HG03175 (cell line): ENCODE results near the gene OVOL2.

Experiments
- ATAC-seq: cut with Tn5 transposase; IDR thresholded peaks from one replicate; pipeline ENCODE4 v1.9.1; 2021; ENCODE audit warnings: mild to moderate bottlenecking, moderate library complexity; ENCODE audit not compliant: unreplicated experiment

OVOL2 gene

GRCh38 chr20:17990278-17990972 is 67.3 kb downstream of the OVOL2 start:
- ATAC-seq, result no peak

- no peak for ATAC-seq
These were observed 69.7 kb downstream of the OVOL2 start for GRCh38 chr20:17987988-17988387.

GRCh38 chr20:17985388-17986018 is 72.2 kb downstream of the OVOL2 start:
- no peak for ATAC-seq

GRCh38 chr20:17976305-17976704 is 81.4 kb downstream of the OVOL2 start:
- no peak for ATAC-seq
